Esophagus muscularis mucosa (tissue), 3 donors: ENCODE data around the gene SIPA1L3.

Experiments used
- CTCF ChIP-seq, 3 experiments: fragments of 200-600 bp in 2 of 3; fragments of 450-650 bp in 1 of 3; sonication (generic) in 2 of 3; IDR thresholded peaks; one replicate each; pipeline ENCODE4 v1.5.1; 2017 to 2019; ENCODE audit warnings: antibody characterized with exemption in 3 of 3, mild to moderate bottlenecking in 2 of 3, moderate library complexity in 1 of 3
- POLR2A ChIP-seq: fragments of 450-650 bp; IDR thresholded peaks from one replicate; pipeline ENCODE4 v1.6.1; 2017; ENCODE audit warnings: antibody characterized with exemption, moderate library complexity, mild to moderate bottlenecking, low read depth

GRCh38 chr19:38243279-38243673, 336.3 kb downstream of the SIPA1L3 start:
- no peak for TF ChIP-seq CTCF (IDR thresholded peaks at IDR 0.05)
- TF ChIP-seq POLR2A: no peak
